Subcutaneous adipose tissue (tissue), 4 donors: Measurements from ENCODE around the gene HOXC6. TPM values are rescaled to one million over a fixed set of nuclear protein-coding genes. Genes with fewer than 3 reads are reported as not detected.

Experiments
- CTCF ChIP-seq: fragments of 450-650 bp; IDR thresholded peaks from one replicate; pipeline ENCODE4 v1.5.1; 2016; ENCODE audit warnings: low read depth, mild to moderate bottlenecking, control low read depth, antibody characterized with exemption, moderate library complexity
- total RNA-seq, 4 donors: library from RNA; depleted of rRNA; stranded (reverse); fragments of >200 nt; gene quantifications; one replicate each; pipeline ENCODE4 v1.1.0, GENCODE V29; 2016

The HOXC6 gene
- total RNA-seq, 4 donors from 2014 or later, result 2.5 to 5.5 (median 5.2) TPM

- no peak for TF ChIP-seq CTCF
Observed at GRCh38 chr12:54034785-54035310, 6.6 kb downstream of the HOXC6 start.

DNA sequence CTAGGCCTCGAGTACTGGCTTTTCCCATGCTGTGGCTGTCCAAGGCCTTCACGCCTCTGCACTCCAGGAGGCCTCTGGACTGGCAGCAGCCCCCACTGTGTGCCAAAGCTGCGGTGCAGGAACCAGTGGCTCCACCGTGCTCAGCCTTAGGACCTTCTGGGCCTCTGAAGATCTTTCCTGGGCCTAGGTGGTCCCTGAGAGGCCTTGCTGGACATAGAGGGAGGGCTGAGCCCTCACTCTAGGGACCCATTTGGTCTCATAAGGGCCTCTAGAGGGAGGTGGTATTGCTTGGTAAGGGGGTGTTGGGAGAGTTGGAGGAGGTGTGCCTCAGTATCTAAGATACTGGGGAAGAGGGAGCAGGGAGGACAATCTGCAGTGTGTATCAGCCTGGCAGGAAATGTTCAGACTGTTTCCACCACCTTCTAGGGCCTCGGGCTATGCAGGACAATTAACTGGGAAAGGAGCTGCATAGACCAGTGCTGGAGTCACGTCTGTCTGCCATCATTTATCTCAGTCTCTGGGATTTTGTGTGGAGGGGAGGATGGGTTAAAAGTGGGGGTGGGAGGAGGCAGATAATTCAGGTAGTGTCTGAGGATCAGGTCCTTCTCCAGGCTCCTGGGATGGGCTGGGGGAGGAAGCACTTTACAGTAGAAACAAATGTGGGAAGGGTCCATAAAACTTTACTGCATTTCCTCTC, 7.5 kb downstream of the HOXC6 start:
- TF ChIP-seq CTCF, result no peak

GRCh38 chr12:54036620-54037359, 8.6 kb downstream of the HOXC6 start:
- TF ChIP-seq CTCF, result no peak

- no peak for TF ChIP-seq CTCF
Observed at GRCh38 chr12:54037360-54038283, 9.4 kb downstream of the HOXC6 start.

- TF ChIP-seq CTCF, result no peak
Observed at GRCh38 chr12:54038284-54038870, 10.1 kb downstream of the HOXC6 start.

GRCh38 chr12:54038871-54039414, 10.7 kb downstream of the HOXC6 start:
- no peak for TF ChIP-seq CTCF
